HG02885 (cell line): Measurements from ENCODE around the gene NUB1.

Experiments used
- ATAC-seq: cut with Tn5 transposase; IDR thresholded peaks from one replicate; pipeline ENCODE4 v1.9.1; 2021; ENCODE audit warnings: mild to moderate bottlenecking; ENCODE audit not compliant: unreplicated experiment, poor library complexity

The NUB1 gene

GRCh38 chr7:151415375-151416105 is 73.9 kb downstream of the NUB1 start:
- no peak for ATAC-seq

GRCh38 chr7:151416112-151416940 is 74.7 kb downstream of the NUB1 start:
- no peak for ATAC-seq

DNA sequence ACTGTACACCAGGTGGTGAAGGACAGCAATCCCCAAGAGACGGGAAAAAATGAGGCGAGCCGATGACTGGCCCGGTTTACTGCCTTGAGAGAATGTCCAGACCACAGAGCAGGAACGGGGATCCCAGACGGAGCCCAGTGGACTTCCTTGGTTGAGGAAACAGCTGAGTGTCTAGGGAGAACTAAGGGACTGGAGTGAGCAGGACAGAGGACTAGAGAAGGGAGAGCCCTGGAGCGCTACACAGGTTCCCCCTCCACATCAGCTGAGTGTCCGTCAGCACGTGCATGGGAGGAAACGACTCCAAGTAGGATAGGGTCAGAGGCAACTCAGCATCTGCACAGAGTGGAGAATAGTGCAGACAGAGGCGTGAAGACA is 75.3 kb downstream of the NUB1 start:
- ATAC-seq = no peak

DNA sequence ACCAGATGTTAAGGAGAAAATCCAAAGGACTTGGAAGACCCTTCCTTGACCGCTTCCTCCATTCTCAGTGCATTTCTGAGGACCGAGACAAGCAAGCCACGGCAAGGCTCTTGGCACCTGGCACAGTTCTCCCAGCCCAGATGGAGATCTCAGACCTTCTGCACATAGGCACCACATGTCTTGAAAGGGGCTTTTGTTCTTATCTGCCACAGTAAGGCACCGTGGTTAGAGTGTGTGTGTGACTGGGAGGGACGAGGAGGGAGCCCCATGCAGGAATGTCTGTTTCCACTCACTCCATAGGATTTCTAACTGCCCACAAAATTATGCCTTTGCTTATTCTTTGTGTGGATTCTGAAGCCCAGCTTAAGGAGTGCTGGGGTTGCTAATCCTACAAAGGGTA is 78.5 kb downstream of the NUB1 start:
- ATAC-seq = no peak

GRCh38 chr7:151422212-151422611 is 80.6 kb downstream of the NUB1 start:
- ATAC-seq = no peak

DNA sequence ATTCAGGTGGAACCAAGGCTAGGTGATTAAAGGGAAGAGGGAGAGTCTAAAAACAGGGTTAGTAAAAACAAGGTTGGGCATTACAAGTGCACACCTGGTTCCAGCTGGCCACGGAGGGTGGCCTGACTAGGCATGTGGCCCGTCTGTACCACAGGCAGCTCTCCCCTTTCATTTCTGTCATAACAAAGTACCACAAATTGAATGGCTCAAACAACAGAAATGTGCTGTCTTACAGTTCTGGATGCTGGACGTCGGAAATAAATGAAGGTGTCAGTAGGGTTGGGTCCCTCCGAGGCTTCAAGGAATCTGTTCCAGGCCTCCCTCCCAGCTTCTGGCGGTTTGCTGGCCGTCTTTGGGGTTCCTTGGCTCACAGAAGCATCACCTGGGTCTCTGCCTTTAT is 81.6 kb downstream of the NUB1 start:
- no peak for ATAC-seq

DNA sequence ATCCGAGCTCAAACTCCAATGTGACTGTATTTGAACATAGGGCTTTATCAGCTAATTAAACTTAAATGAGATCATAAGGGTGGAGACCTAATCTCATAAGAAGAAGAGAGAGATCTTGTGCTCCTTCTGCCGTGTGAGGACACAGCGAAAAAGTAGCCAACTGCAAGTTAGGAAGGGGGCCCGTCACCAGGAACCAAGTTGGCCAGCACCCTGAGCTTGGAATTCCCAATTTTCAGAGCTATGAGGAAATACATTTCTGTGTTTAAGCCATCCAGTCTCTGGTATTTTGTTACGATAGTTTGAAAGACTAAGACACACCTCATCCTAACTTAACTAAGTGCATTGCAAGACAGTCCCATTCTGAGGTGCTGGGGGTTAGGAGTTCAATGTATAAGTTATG is 82.3 kb downstream of the NUB1 start:
- ATAC-seq = no peak

DNA sequence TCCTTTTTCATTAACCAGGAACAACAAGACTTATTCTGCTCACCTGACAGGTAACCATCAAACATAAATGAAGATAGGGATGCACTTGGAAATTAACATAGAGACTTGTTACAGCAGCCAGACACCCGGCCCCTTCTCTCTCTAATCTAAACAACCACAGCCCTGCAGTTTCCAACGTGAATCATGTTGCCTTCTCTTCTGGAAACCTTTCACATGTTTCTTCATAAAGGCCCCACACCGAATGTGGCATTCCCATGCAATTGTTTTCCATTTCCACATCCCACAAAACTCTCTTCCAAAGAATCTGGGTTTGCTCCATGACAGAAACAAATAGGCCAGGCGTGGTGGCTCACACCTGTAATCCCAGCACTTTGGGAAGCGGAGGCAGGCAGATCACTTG is 83.2 kb downstream of the NUB1 start:
- no peak for ATAC-seq

GRCh38 chr7:151425670-151426440 is 84.2 kb downstream of the NUB1 start:
- ATAC-seq = no peak

GRCh38 chr7:151426441-151426903 is 84.9 kb downstream of the NUB1 start:
- ATAC-seq = no peak

DNA sequence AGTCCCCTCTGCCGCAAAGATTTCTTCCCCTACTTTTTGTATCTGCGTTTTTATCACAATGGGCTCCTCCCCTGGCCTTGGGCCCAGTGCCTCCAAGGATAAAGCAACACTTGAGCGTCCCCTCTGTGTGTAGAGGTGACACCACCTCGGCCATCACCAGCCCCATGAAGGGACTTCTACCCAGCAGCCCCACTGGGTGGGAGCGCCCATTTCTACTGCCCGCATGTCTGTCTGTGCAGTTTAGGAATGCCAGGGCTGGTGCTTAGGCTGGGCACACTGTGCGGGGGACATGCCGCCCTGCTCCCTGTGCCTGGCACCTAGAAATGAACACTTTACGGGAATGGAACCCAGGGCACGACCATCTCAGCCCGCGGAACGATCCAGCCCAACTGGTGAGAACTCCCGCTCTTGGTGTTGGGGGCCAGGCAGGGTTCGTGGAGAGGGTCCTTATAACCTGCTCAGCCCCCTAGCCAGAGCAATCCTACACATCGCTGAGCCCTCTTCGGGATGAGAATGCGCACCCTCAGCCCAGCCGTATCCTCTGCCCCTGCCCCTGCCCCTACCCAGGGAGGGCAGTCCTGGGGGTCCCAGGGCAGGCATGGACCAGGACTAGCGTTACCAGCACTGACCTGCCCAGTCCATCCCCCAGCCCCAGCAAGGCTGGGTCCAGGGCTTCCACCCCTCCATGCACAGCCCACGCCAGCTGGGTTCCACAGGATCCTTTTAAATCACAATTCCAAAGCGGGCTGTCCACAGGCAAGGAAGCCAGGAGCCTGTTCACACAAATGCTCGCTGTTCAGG is 85.5 kb downstream of the NUB1 start:
- no peak for ATAC-seq

DNA sequence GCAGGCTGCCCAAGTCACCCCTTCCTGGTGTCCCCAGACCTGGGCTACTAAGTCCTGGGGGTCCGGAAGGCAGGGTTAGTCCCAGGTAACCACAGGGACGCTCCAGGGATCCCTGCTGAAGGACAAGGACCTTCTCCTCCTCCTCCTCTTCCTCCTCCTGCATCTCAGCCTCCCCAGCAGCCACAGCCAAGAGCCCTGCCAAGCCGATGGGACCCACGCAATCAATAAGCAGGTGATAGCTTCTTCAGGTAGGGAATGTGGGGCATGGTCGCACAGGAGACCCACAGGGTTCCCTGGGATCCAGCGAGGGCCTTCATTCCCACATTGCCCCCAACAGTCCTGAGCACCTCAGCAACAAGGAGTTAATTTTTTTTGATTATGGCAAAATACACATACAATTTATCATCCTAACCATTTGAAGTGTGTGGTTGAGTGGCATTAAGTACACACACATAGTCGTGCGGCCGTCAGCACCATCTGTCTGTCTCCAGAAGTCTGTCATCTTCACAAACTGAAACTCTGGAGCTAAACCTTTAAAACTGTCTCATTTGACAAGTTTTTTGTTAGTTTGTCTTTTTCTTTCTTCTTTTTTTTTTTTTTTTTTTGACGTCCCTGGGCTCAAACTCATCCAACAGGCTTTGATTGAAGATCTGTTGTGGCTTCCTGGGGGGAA is 86.2 kb downstream of the NUB1 start:
- ATAC-seq = no peak
